SK-N-SH (cell line): ENCODE data around the gene RAB3D. TPM values are rescaled to one million over a fixed set of nuclear protein-coding genes. Genes with fewer than 3 reads are reported as not detected.

Source experiments
- CTCF ChIA-PET: fragments of 300-600, 350-600 bp; formaldehyde crosslinking; extraction: SDS; loops from one replicate; lab custom pipeline; 2021; lab: Yijun Ruan, JAX
- POLR2A ChIA-PET: fragments of 350-600 bp; sonication (Branson Sonifier 250); formaldehyde crosslinking; extraction: SDS; loops from one replicate; lab custom pipeline; 2020; ENCODE audit warnings: antibody characterized with exemption, inconsistent platforms; lab: Yijun Ruan, JAX
- DNase-seq: peaks from one replicate; pipeline ENCODE4 v3.0.0; 2012
- H2AFZ ChIP-seq: fragments of 200-600 bp; sonication (generic); 2 replicates; pipeline ENCODE4 v1.8.1; 2016; ENCODE audit warnings: antibody characterized with exemption, mild to moderate bottlenecking, low read depth
- H3F3A ChIP-seq: fragments of 200-600 bp; sonication (generic); replicated peaks from 2 replicates; pipeline ENCODE3; 2016; ENCODE audit warnings: antibody characterized with exemption, mild to moderate bottlenecking; ENCODE audit not compliant: insufficient read depth
- H3K27ac ChIP-seq, 2 experiments: fragments of 200-500 bp in 1 of 2; fragments of 200-600 bp in 1 of 2; sonication (Bioruptor generic) in 1 of 2; sonication (generic), shearing (Covaris generic) in 1 of 2; 2 replicates each; pipeline versions ENCODE4 v1.5.1 to v1.6.1; 2014 to 2016; ENCODE audit warnings: low read depth in 2 of 2, inconsistent platforms in 1 of 2, low read length in 1 of 2, mild to moderate bottlenecking in 1 of 2, mixed read lengths in 1 of 2
- H3K27me3 ChIP-seq: fragments of 200-600 bp; sonication (generic), shearing (Covaris generic); 2 replicates; pipeline ENCODE4 v1.6.1; 2016; ENCODE audit warnings: mixed run types; ENCODE audit not compliant: insufficient read depth
- H3K36me3 ChIP-seq, 2 experiments: fragments of 200-500 bp in 1 of 2; fragments of 200-600 bp in 1 of 2; sonication (Bioruptor generic) in 1 of 2; sonication (generic) in 1 of 2; replicated peaks in 1 of 2; 2 replicates each; pipeline versions ENCODE3 to v1.5.1; 2014 to 2016; ENCODE audit warnings: low read length in 1 of 2, mild to moderate bottlenecking in 1 of 2; ENCODE audit not compliant: insufficient read depth in 2 of 2, control insufficient read depth in 1 of 2
- H3K4me1 ChIP-seq, 2 experiments: fragments of 200-500 bp in 1 of 2; fragments of 200-600 bp in 1 of 2; sonication (Bioruptor generic) in 1 of 2; sonication (generic), shearing (Covaris generic) in 1 of 2; 2 replicates each; pipeline versions ENCODE4 v1.5.1 to v1.6.1; 2014 to 2016; ENCODE audit warnings: low read depth in 1 of 2, low read length in 1 of 2, mixed run types in 1 of 2; ENCODE audit not compliant: insufficient read depth in 2 of 2, control insufficient read depth in 1 of 2
- H3K4me2 ChIP-seq: fragments of 200-600 bp; sonication (generic), shearing (Covaris generic); 2 replicates; pipeline ENCODE4 v1.6.1; 2017; ENCODE audit warnings: mixed run types
- H3K4me3 ChIP-seq, 2 experiments: fragments of 200-500 bp in 1 of 2; fragments of 200-600 bp in 1 of 2; sonication (Bioruptor generic) in 1 of 2; sonication (generic), shearing (Covaris generic) in 1 of 2; 2 replicates each; pipeline versions ENCODE4 v1.5.1 to v1.8.1; 2014 to 2016; ENCODE audit warnings: low read depth in 2 of 2, inconsistent platforms in 1 of 2, low read length in 1 of 2, mild to moderate bottlenecking in 1 of 2, mixed read lengths in 1 of 2, moderate library complexity in 1 of 2
- H3K79me2 ChIP-seq: fragments of 200-600 bp; sonication (generic); 2 replicates; pipeline ENCODE4 v1.8.1; 2017; ENCODE audit warnings: mild to moderate bottlenecking; ENCODE audit not compliant: insufficient read depth
- H3K9ac ChIP-seq: fragments of 200-600 bp; sonication (generic); 2 replicates; pipeline ENCODE4 v1.6.1; 2017; ENCODE audit warnings: mixed run types
- H3K9me2 ChIP-seq: fragments of 200-600 bp; sonication (generic); 2 replicates; pipeline ENCODE4 v1.6.1; 2017; ENCODE audit warnings: mixed run types
- H3K9me3 ChIP-seq: fragments of 200-600 bp; sonication (generic); 2 replicates; pipeline ENCODE4 v1.6.1; 2017; ENCODE audit warnings: mixed run types, mild to moderate bottlenecking, moderate library complexity
- H4K20me1 ChIP-seq: fragments of 200-600 bp; sonication (generic); 2 replicates; pipeline ENCODE4 v1.6.1; 2017; ENCODE audit warnings: mild to moderate bottlenecking, mixed run types; ENCODE audit not compliant: insufficient read depth
- ELF1 ChIP-seq: IDR thresholded peaks from 2 replicates; pipeline ENCODE4 v1.4.0; 2012
- EP300 ChIP-seq, 2 experiments: IDR thresholded peaks; 2 replicates each; pipeline versions ENCODE4 v1.4.0 to v1.6.1; 2012; ENCODE audit warnings: borderline replicate concordance in 1 of 2, low read depth in 1 of 2, low read length in 1 of 2
- FOSL2 ChIP-seq: IDR thresholded peaks from 2 replicates; pipeline ENCODE4 v1.4.0; 2012; ENCODE audit warnings: low read depth, mild to moderate bottlenecking, moderate library complexity, borderline replicate concordance
- FOXJ3 ChIP-seq: sonication (generic); formaldehyde crosslinking; IDR thresholded peaks from 2 replicates; pipeline ENCODE4 v1.5.1; 2020; ENCODE audit warnings: mild to moderate bottlenecking, missing genetic modification reagents
- GABPA ChIP-seq: IDR thresholded peaks from 2 replicates; pipeline ENCODE4 v1.4.0; 2012; ENCODE audit warnings: low read depth, mild to moderate bottlenecking
- MEF2A ChIP-seq: IDR thresholded peaks from 2 replicates; pipeline ENCODE4 v1.4.0; 2012; ENCODE audit warnings: low read depth, borderline replicate concordance
- RAD21 ChIP-seq: IDR thresholded peaks from 2 replicates; pipeline ENCODE4 v1.6.1; 2012; ENCODE audit warnings: mild to moderate bottlenecking, low read length
- RCOR1 ChIP-seq: fragments of 150-350 bp; IDR thresholded peaks from 2 replicates; pipeline ENCODE4 v1.6.1; 2017; ENCODE audit warnings: antibody characterized with exemption, low read length
- REST ChIP-seq: IDR thresholded peaks from 2 replicates; pipeline ENCODE4 v1.6.1; 2012; ENCODE audit warnings: mild to moderate bottlenecking, low read depth, low read length, moderate library complexity
- RFX5 ChIP-seq: IDR thresholded peaks from 2 replicates; pipeline ENCODE4 v1.6.1; 2012; ENCODE audit warnings: mild to moderate bottlenecking, improper control_type of control experiment, low read length
- SIN3A ChIP-seq: IDR thresholded peaks from 2 replicates; pipeline ENCODE4 v1.6.1; 2012; ENCODE audit warnings: low read depth, mild to moderate bottlenecking, low read length, moderate library complexity, borderline replicate concordance
- TCF12 ChIP-seq: IDR thresholded peaks from 2 replicates; pipeline ENCODE4 v1.4.0; 2012
- USF2 ChIP-seq: fragments of 150-350 bp; IDR thresholded peaks from 2 replicates; pipeline ENCODE4 v1.6.1; 2017; ENCODE audit warnings: antibody characterized with exemption, low read length, low read depth, borderline replicate concordance
- YY1 ChIP-seq: IDR thresholded peaks from 2 replicates; pipeline ENCODE4 v1.4.0; 2012; ENCODE audit warnings: low read depth, mild to moderate bottlenecking
- polyA plus RNA-seq, 3 experiments: library from polyadenylated mRNA; depleted of rRNA; stranded (reverse); fragments of >200 nt; gene quantifications; 2 replicates each; pipeline ENCODE4 v1.2.3, GENCODE V29; 2012
- TF ChIP-seq, protein P1 (sequence below): IDR thresholded peaks from 2 replicates; pipeline ENCODE4 v1.4.0; 2012; ENCODE audit warnings: low read depth, borderline replicate concordance
- TF ChIP-seq, protein P2 (sequence below): fragments of 200-600 bp; sonication (generic); IDR thresholded peaks from 2 replicates; pipeline ENCODE4 v1.6.1; 2017; ENCODE audit warnings: antibody characterized with exemption, mild to moderate bottlenecking, moderate library complexity
- TF ChIP-seq, protein P3 (sequence below): IDR thresholded peaks from 2 replicates; pipeline ENCODE4 v1.4.0; 2012; ENCODE audit warnings: low read depth, borderline replicate concordance
- TF ChIP-seq, protein P4 (sequence below): fragments of 150-350 bp; IDR thresholded peaks from 2 replicates; pipeline ENCODE4 v1.6.1; 2016; ENCODE audit warnings: mild to moderate bottlenecking, low read depth, low read length

The RAB3D gene
- polyA plus RNA-seq, 1 of the 3 experiments (the other 2 are of a cell fraction): 27.0 TPM

DNA sequence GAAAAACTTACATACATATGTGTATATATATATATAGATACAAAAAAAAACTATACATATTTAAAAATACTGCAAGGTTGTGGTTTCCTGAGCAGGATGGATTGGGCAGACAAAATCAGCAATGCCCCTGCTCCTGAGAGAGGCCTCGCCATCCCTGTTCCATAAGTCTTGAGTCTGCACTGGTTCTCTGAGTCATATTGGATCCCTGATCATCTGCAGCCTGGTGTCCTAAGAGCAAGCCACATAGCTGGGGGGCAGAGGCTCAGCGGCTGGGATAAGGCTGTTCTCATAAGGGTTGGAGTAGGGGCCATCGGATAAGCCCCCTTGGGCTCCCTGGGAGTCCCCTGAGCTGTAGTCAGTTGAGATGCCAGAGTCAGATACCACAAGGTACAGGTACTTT, 38.3 kb upstream of the RAB3D start (continued):
- TF ChIP-seq, protein P1, sequence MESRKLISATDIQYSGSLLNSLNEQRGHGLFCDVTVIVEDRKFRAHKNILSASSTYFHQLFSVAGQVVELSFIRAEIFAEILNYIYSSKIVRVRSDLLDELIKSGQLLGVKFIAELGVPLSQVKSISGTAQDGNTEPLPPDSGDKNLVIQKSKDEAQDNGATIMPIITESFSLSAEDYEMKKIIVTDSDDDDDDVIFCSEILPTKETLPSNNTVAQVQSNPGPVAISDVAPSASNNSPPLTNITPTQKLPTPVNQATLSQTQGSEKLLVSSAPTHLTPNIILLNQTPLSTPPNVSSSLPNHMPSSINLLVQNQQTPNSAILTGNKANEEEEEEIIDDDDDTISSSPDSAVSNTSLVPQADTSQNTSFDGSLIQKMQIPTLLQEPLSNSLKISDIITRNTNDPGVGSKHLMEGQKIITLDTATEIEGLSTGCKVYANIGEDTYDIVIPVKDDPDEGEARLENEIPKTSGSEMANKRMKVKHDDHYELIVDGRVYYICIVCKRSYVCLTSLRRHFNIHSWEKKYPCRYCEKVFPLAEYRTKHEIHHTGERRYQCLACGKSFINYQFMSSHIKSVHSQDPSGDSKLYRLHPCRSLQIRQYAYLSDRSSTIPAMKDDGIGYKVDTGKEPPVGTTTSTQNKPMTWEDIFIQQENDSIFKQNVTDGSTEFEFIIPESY: no peak

GRCh38 chr19:11377237-11377636, 37.8 kb upstream of the RAB3D start:
- H3K27me3 ChIP-seq: no peaks in the 10 kb centered on the region
- peak overlapping the region; percentile 58 to 88 for H3K27ac ChIP-seq
- H3K4me2 ChIP-seq: peak overlapping the region; percentile 9
- H4K20me1 ChIP-seq: no peaks in the 10 kb centered on the region
- POLR2A ChIA-PET: interaction anchor here (0.6 to 1.2 kb wide), 4 partner anchors 83 to 752 kb away, joined by 3 to 4 read pairs (median 3); partner anchors contain the start of genes ECSIT and SLC44A2
- CTCF ChIA-PET: interaction anchor here (0.6 to 5.9 kb wide), 13 partner anchors 9 to 105 kb away, joined by 3 to 66 read pairs (median 7); partner anchors contain the start of genes CCDC159, ELAVL3, ODAD3 and PRKCSH
- H3K79me2 ChIP-seq: peaks cover 23% of the 10 kb centered on the region
- H3K9me3 ChIP-seq: no peaks in the 10 kb centered on the region
- no peak overlapping the region for H3K4me3 ChIP-seq
- H3K4me1 ChIP-seq: peaks cover 16 to 36% of the 10 kb centered on the region in 2 experiments
- no peak for DNase-seq
- no peaks in the 10 kb centered on the region for H3K36me3 ChIP-seq
- peak overlapping the region; percentile 64 for H2AFZ ChIP-seq
- peaks cover 33% of the 10 kb centered on the region for H3F3A ChIP-seq
- no peak overlapping the region for H3K9ac ChIP-seq
- no peaks in the 10 kb centered on the region for H3K9me2 ChIP-seq
- TF ChIP-seq, protein P1: no peak
- TF ChIP-seq USF2 (peak; percentile 63), SIN3A (no peak), EP300 (IDR thresholded peaks at IDR 0.05; ENCODE audit: borderline replicate concordance in 1 of 2, low read depth in 1 of 2, low read length in 1 of 2) (no peak), FOXJ3 (CRISPR knock-in tag) (no peak), ELF1 (peak; percentile 26; the same call in 1 of the 2 replicates), YY1 (no peak), FOSL2 (peak; percentile 72), RCOR1 (no peak), MEF2A (no peak), REST (no peak), GABPA (no peak), RAD21 (no peak), TCF12 (no peak), RFX5 (no peak)
- TF ChIP-seq, protein P2, sequence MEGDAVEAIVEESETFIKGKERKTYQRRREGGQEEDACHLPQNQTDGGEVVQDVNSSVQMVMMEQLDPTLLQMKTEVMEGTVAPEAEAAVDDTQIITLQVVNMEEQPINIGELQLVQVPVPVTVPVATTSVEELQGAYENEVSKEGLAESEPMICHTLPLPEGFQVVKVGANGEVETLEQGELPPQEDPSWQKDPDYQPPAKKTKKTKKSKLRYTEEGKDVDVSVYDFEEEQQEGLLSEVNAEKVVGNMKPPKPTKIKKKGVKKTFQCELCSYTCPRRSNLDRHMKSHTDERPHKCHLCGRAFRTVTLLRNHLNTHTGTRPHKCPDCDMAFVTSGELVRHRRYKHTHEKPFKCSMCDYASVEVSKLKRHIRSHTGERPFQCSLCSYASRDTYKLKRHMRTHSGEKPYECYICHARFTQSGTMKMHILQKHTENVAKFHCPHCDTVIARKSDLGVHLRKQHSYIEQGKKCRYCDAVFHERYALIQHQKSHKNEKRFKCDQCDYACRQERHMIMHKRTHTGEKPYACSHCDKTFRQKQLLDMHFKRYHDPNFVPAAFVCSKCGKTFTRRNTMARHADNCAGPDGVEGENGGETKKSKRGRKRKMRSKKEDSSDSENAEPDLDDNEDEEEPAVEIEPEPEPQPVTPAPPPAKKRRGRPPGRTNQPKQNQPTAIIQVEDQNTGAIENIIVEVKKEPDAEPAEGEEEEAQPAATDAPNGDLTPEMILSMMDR: no peak
- TF ChIP-seq, protein P3, sequence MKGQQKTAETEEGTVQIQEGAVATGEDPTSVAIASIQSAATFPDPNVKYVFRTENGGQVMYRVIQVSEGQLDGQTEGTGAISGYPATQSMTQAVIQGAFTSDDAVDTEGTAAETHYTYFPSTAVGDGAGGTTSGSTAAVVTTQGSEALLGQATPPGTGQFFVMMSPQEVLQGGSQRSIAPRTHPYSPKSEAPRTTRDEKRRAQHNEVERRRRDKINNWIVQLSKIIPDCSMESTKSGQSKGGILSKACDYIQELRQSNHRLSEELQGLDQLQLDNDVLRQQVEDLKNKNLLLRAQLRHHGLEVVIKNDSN: peak; percentile 90
- TF ChIP-seq, protein P4, sequence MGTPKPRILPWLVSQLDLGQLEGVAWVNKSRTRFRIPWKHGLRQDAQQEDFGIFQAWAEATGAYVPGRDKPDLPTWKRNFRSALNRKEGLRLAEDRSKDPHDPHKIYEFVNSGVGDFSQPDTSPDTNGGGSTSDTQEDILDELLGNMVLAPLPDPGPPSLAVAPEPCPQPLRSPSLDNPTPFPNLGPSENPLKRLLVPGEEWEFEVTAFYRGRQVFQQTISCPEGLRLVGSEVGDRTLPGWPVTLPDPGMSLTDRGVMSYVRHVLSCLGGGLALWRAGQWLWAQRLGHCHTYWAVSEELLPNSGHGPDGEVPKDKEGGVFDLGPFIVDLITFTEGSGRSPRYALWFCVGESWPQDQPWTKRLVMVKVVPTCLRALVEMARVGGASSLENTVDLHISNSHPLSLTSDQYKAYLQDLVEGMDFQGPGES: no peak
